PC-9 (cell line): ENCODE results near the gene SPEN.

ENCODE experiments used
- CTCF ChIP-seq: fragments of 200-600 bp; sonication (generic); conservative IDR thresholded peaks from 2 replicates; pipeline ENCODE4 v1.6.1; 2017; ENCODE audit warnings: mixed run types, antibody characterized with exemption, mild to moderate bottlenecking, moderate library complexity
- EZH2 ChIP-seq: fragments of 200-600 bp; sonication (generic); IDR thresholded peaks from 2 replicates; pipeline ENCODE4 v1.8.0; 2017; ENCODE audit warnings: antibody characterized with exemption, low read depth

- TF ChIP-seq CTCF (no peak), EZH2 (no peak)
These were observed 138.2 kb downstream of the SPEN start for GRCh38 chr1:15985611-15986297.
